H54 (cell line): ENCODE measurements around the gene LEF1.

Experiments used
- DNase-seq: peaks from one replicate; pipeline ENCODE4 v3.0.0; 2011; ENCODE audit warnings: low spot score, mixed read lengths; ENCODE audit not compliant: insufficient read length
- FAIRE-seq: peaks from 3 replicates; lab custom pipeline; 2011; peaks lifted over from hg19 to GRCh38; lab: Jason Lieb, UNC
- POLR2A ChIP-seq: IDR thresholded peaks from 2 replicates; pipeline ENCODE4 v1.6.1; 2011; ENCODE audit warnings: low read depth, mild to moderate bottlenecking, low read length

The LEF1 gene

GRCh38 chr4:108171339-108172230, 2.9 kb upstream of the LEF1 start:
- DNase-seq (no peak), FAIRE-seq (no peak)
- no peak for TF ChIP-seq POLR2A

GRCh38 chr4:108170631-108171338, 2.1 kb upstream of the LEF1 start:
- no peak for DNase-seq
- TF ChIP-seq POLR2A, result no peak
- no peak for FAIRE-seq

- no peak for FAIRE-seq
- DNase-seq, result no peak
- no peak for TF ChIP-seq POLR2A
Observed at GRCh38 chr4:108169664-108170063, 932 bp upstream of the LEF1 start.

GRCh38 chr4:108168160-108168670, 517 bp downstream of the LEF1 start:
- DNase-seq, result no peak
- no peak for FAIRE-seq
- TF ChIP-seq POLR2A, result no peak

GRCh38 chr4:108166441-108167315, 2.1 kb downstream of the LEF1 start:
- no peak for TF ChIP-seq POLR2A
- no peak for DNase-seq
- no peak for FAIRE-seq

GRCh38 chr4:108166038-108166437, 2.7 kb downstream of the LEF1 start:
- DNase-seq (no peak), FAIRE-seq (no peak)
- no peak for TF ChIP-seq POLR2A

- no peak for TF ChIP-seq POLR2A
- DNase-seq, result no peak
- FAIRE-seq, result no peak
Observed at GRCh38 chr4:108165586-108165985, 3.1 kb downstream of the LEF1 start.

GRCh38 chr4:108163351-108163750, 5.4 kb downstream of the LEF1 start:
- DNase-seq (no peak), FAIRE-seq (no peak)
- TF ChIP-seq POLR2A, result no peak

- DNase-seq, result no peak
- no peak for TF ChIP-seq POLR2A
- no peak for FAIRE-seq
Observed at GRCh38 chr4:108160741-108161352, 7.9 kb downstream of the LEF1 start.

GRCh38 chr4:108159845-108160244, 8.9 kb downstream of the LEF1 start:
- DNase-seq, result no peak
- TF ChIP-seq POLR2A, result no peak
- no peak for FAIRE-seq

- no peak for FAIRE-seq
- TF ChIP-seq POLR2A, result no peak
- DNase-seq, result no peak
Observed at GRCh38 chr4:108157655-108158054, 11.1 kb downstream of the LEF1 start.

GRCh38 chr4:108156391-108156790, 12.3 kb downstream of the LEF1 start:
- FAIRE-seq (no peak), DNase-seq (no peak)
- TF ChIP-seq POLR2A, result no peak

GRCh38 chr4:108155373-108155772, 13.4 kb downstream of the LEF1 start:
- DNase-seq (no peak), FAIRE-seq (no peak)

GRCh38 chr4:108152980-108153379, 15.8 kb downstream of the LEF1 start:
- FAIRE-seq, result no peak

More at GRCh38 chr4:108155373-108155772, 13.4 kb downstream of the LEF1 start:
- TF ChIP-seq POLR2A, result no peak

More at GRCh38 chr4:108152980-108153379, 15.8 kb downstream of the LEF1 start:
- no peak for DNase-seq
- TF ChIP-seq POLR2A, result no peak
